Epithelial cell of proximal tubule (primary cell): ENCODE results near the gene PKDCC. TPM values are rescaled to one million over a fixed set of nuclear protein-coding genes. Genes with fewer than 3 reads are reported as not detected.

ENCODE experiments used
- DNase-seq: peaks from one replicate; pipeline ENCODE4 v3.0.0-alpha.2; 2011; ENCODE audit warnings: low read depth
- H3K4me3 ChIP-seq: 2 replicates; pipeline ENCODE4 v1.5.1; 2011; ENCODE audit warnings: low read depth, mild to moderate bottlenecking, low read length
- CTCF ChIP-seq: conservative IDR thresholded peaks from 2 replicates; pipeline ENCODE4 v1.5.1; 2012; ENCODE audit warnings: low read depth, mild to moderate bottlenecking, low read length
- total RNA-seq: library from RNA; depleted of rRNA; stranded (reverse); fragments of >200 nt; gene quantifications from 2 replicates; pipeline ENCODE4 v1.2.3, GENCODE V29; 2015

PKDCC gene
- total RNA-seq, 1 donor from 2014 or later = 51.1 TPM

GRCh38 chr2:42045352-42045751, 2.5 kb upstream of the PKDCC start:
- H3K4me3 ChIP-seq = no peak overlapping the region
- no peak for TF ChIP-seq CTCF
- no peak for DNase-seq

- no peak for DNase-seq
- no peak overlapping the region for H3K4me3 ChIP-seq
- no peak for TF ChIP-seq CTCF
Measured at GRCh38 chr2:42045848-42046748, 1.7 kb upstream of the PKDCC start.

GRCh38 chr2:42046819-42047487, 868 bp upstream of the PKDCC start:
- no peak for TF ChIP-seq CTCF
- H3K4me3 ChIP-seq = peak overlapping the region; percentile 62
- no peak for DNase-seq

- TF ChIP-seq CTCF = no peak
- DNase-seq = no peak
- peak overlapping the region; percentile 70 for H3K4me3 ChIP-seq
Measured at GRCh38 chr2:42048299-42049220, 739 bp downstream of the PKDCC start.

- peak overlapping the region; percentile 70 for H3K4me3 ChIP-seq
- no peak for TF ChIP-seq CTCF
- DNase-seq = no peak
Measured at GRCh38 chr2:42049221-42050009, 1.6 kb downstream of the PKDCC start.
